HCT116 (cell line): ENCODE results near the gene KTI12. TPM values are rescaled to one million over a fixed set of nuclear protein-coding genes. Genes with fewer than 3 reads are reported as not detected.

Source experiments
- ATAC-seq: fragments of 200-7000 bp; cut with Tn5 transposase; 2 replicates; pipeline ENCODE4 v1.9.1; 2020; ENCODE audit warnings: mild to moderate bottlenecking, moderate library complexity
- BruUV-seq: library from RNA; stranded (reverse); fragments of 400-500 nt; replicated peaks from 2 replicates; lab custom pipeline; 2021; lab: Mats Ljungman, UMichigan
- CTCF ChIA-PET: fragments of 300-600 bp; sonication (Branson Sonifier 250); formaldehyde crosslinking; loops from one replicate; lab custom pipeline; 2021; ENCODE audit warnings: antibody characterized with exemption; lab: Charles Lee
- POLR2A ChIA-PET: fragments of 300-600, 350-600 bp; sonication (Branson Sonifier 250); formaldehyde crosslinking; loops from one replicate; lab custom pipeline; 2021; ENCODE audit warnings: antibody characterized with exemption; lab: Charles Lee
- RAD21 ChIA-PET, 2 experiments: fragments of 300-600 bp; sonication (Branson Sonifier 250); formaldehyde crosslinking; loops; one replicate each; lab custom pipeline; 2023; ENCODE audit warnings: low total read pairs in 2 of 2; ENCODE audit not compliant: uncharacterized antibody in 2 of 2, unreplicated experiment in 2 of 2, low non-redundant PET in 1 of 2; lab: Charles Lee
- DNase-seq: peaks from one replicate; pipeline ENCODE4 v3.0.0-alpha.2; 2010; ENCODE audit warnings: low read depth, low spot score
- H2AFZ ChIP-seq: fragments of 200-600 bp; shearing (Covaris generic), sonication (generic); 2 replicates; pipeline ENCODE4 v1.6.1; 2017; ENCODE audit warnings: low read depth, mixed run types, mixed read lengths, antibody characterized with exemption, low read length; ENCODE audit not compliant: poor library complexity, severe bottlenecking
- H3K27ac ChIP-seq: 2 replicates; pipeline ENCODE4 v1.5.1; 2012; ENCODE audit warnings: low read depth, low read length
- H3K27me3 ChIP-seq: fragments of 200-600 bp; sonication (generic); 2 replicates; pipeline ENCODE4 v1.6.1; 2016; ENCODE audit warnings: mixed run types, low read length, mixed read lengths; ENCODE audit not compliant: insufficient read depth
- H3K36me3 ChIP-seq, 2 experiments: fragments of 200-500 bp in 1 of 2; fragments of 200-600 bp in 1 of 2; sonication (Bioruptor generic) in 1 of 2; sonication (generic) in 1 of 2; 2 replicates each; pipeline versions ENCODE4 v1.5.1 to v1.6.1; 2014 to 2016; ENCODE audit warnings: low read length in 2 of 2, inconsistent platforms in 1 of 2, mixed read lengths in 1 of 2, mixed run types in 1 of 2; ENCODE audit not compliant: insufficient read depth in 2 of 2, control insufficient read depth in 1 of 2
- H3K4me1 ChIP-seq, 2 experiments: fragments of 200-600 bp in 1 of 2; sonication (generic) in 1 of 2; 2 replicates each; pipeline versions ENCODE4 v1.5.1 to v1.6.1; 2012 to 2017; ENCODE audit warnings: low read length in 2 of 2, inconsistent platforms in 1 of 2, mild to moderate bottlenecking in 1 of 2, mixed read lengths in 1 of 2, mixed run types in 1 of 2, moderate library complexity in 1 of 2; ENCODE audit not compliant: insufficient read depth in 2 of 2, control insufficient read depth in 1 of 2
- H3K4me2 ChIP-seq: fragments of 200-600 bp; sonication (generic); 2 replicates; pipeline ENCODE4 v1.6.1; 2017; ENCODE audit warnings: mixed run types, low read length, mixed read lengths
- H3K4me3 ChIP-seq, 2 experiments: fragments of 200-600 bp in 1 of 2; sonication (generic) in 1 of 2; replicated peaks in 1 of 2; 2 replicates each; pipeline ENCODE4 v1.5.1; 2011 to 2016; ENCODE audit warnings: low read length in 2 of 2, control low read depth in 1 of 2, low read depth in 1 of 2, mild to moderate bottlenecking in 1 of 2, mixed read lengths in 1 of 2, mixed run types in 1 of 2
- H3K79me2 ChIP-seq: fragments of 200-600 bp; sonication (generic); 2 replicates; pipeline ENCODE4 v1.6.1; 2017; ENCODE audit warnings: mild to moderate bottlenecking, mixed run types, low read length, moderate library complexity, mixed read lengths; ENCODE audit not compliant: insufficient read depth
- H3K9ac ChIP-seq: fragments of 200-600 bp; sonication (generic); 2 replicates; pipeline ENCODE4 v1.6.1; 2016; ENCODE audit warnings: low read length, mixed read lengths
- H3K9me2 ChIP-seq: fragments of 200-600 bp; sonication (generic), shearing (Covaris generic); 2 replicates; pipeline ENCODE4 v1.6.1; 2017; ENCODE audit warnings: mixed run types, mild to moderate bottlenecking, moderate library complexity; ENCODE audit not compliant: insufficient read depth
- H3K9me3 ChIP-seq, 2 experiments: fragments of 200-500 bp in 1 of 2; fragments of 200-600 bp in 1 of 2; sonication (Bioruptor generic) in 1 of 2; sonication (generic) in 1 of 2; 2 replicates each; pipeline ENCODE4 v1.6.1; 2014 to 2017; ENCODE audit warnings: low read length in 2 of 2, mixed read lengths in 2 of 2, inconsistent platforms in 1 of 2, low read depth in 1 of 2, mild to moderate bottlenecking in 1 of 2, mixed run types in 1 of 2, moderate library complexity in 1 of 2; ENCODE audit not compliant: control insufficient read depth in 1 of 2, insufficient read depth in 1 of 2
- H4K20me1 ChIP-seq: fragments of 200-600 bp; sonication (generic), shearing (Covaris generic); 2 replicates; pipeline ENCODE4 v1.6.1; 2017; ENCODE audit warnings: mixed run types, mild to moderate bottlenecking, moderate library complexity; ENCODE audit not compliant: insufficient read depth
- CTCF ChIP-seq, 3 experiments: fragments of 200-600 bp in 1 of 3; sonication (generic) in 1 of 3; IDR thresholded peaks in 2 of 3; conservative IDR thresholded peaks in 1 of 3; 2 replicates each; pipeline ENCODE4 v1.5.1; 2012 to 2017; ENCODE audit warnings: low read depth in 2 of 3, low read length in 2 of 3, antibody characterized with exemption in 1 of 3, borderline replicate concordance in 1 of 3, control low read depth in 1 of 3, mild to moderate bottlenecking in 1 of 3, mixed read lengths in 1 of 3, mixed run types in 1 of 3, moderate library complexity in 1 of 3; ENCODE audit not compliant: insufficient read depth in 1 of 3
- EGR1 ChIP-seq: IDR thresholded peaks from 2 replicates; pipeline ENCODE4 v1.6.1; 2012; ENCODE audit warnings: low read depth
- POLR2A ChIP-seq: IDR thresholded peaks from 2 replicates; pipeline ENCODE4 v1.7.0; 2011; ENCODE audit warnings: borderline replicate concordance; ENCODE audit not compliant: insufficient read depth, insufficient read length; ENCODE audit errors: extremely low read depth
- POLR2AphosphoS5 ChIP-seq: IDR thresholded peaks from 2 replicates; pipeline ENCODE4 v1.6.1; 2011; ENCODE audit warnings: mild to moderate bottlenecking, low read depth, low read length, moderate library complexity
- RAD21 ChIP-seq: IDR thresholded peaks from 2 replicates; pipeline ENCODE4 v1.6.1; 2012; ENCODE audit warnings: low read depth, mild to moderate bottlenecking
- REST ChIP-seq: IDR thresholded peaks from 2 replicates; pipeline ENCODE4 v1.6.1; 2012; ENCODE audit warnings: low read depth
- SP1 ChIP-seq: IDR thresholded peaks from 2 replicates; pipeline ENCODE4 v1.6.1; 2012; ENCODE audit warnings: low read depth
- intact Hi-C: fragments of 100-400 bp; cut with micrococcal nuclease; formaldehyde crosslinking; loops from 2 replicates; pipeline ENCODE4 v1.10.0; 2022
- total RNA-seq: library from RNA; stranded (reverse); gene quantifications from one replicate; pipeline ENCODE4 v1.2.1, GENCODE V29; 2021; ENCODE audit not compliant: unreplicated experiment

Gene KTI12
- total RNA-seq, 1 experiment from 2014 or later = 8.2 TPM

- Histone ChIP-seq H3K9me3 (no peaks in the 10 kb centered on the region), H3K27ac (peak overlapping the region; percentile 78), H3K9me2 (no peaks in the 10 kb centered on the region), H3K4me2 (peak overlapping the region; percentile 87), H3K9ac (peak overlapping the region; percentile 92), H3K79me2 (peaks cover 42% of the 10 kb centered on the region), H3K36me3 (peaks cover 0 to 6% of the 10 kb centered on the region in 2 experiments; a peak in 3 of 4 replicates), H3K27me3 (no peaks in the 10 kb centered on the region), H3K4me1 (peaks cover 5 to 17% of the 10 kb centered on the region in 2 experiments; a peak in 2 of 4 replicates), H4K20me1 (no peaks in the 10 kb centered on the region), H3K4me3 (peak overlapping the region; percentile 87 to 91), H2AFZ (peak overlapping the region; percentile 14)
- CTCF ChIA-PET = no interaction called here
- ATAC-seq = no peak
- no TSS peak for BruUV-seq
- RAD21 ChIA-PET = no interaction called here
- no peak for DNase-seq
- intact Hi-C loops = no loop called here
- POLR2A ChIA-PET = interaction anchor here (2.4 kb wide), 1 partner anchor 21 kb away, joined by 9 read pairs; the partner anchor contains the start of gene TXNDC12
- TF ChIP-seq POLR2AphosphoS5 (no peak), SP1 (no peak), REST (no peak), POLR2A (no peak), CTCF (IDR thresholded peaks at IDR 0.05 in 2 of 3, conservative IDR thresholded peaks at IDR 0.05 in 1 of 3; ENCODE audit: borderline replicate concordance in 1 of 3, insufficient read depth in 1 of 3, low read depth in 2 of 3, low read length in 2 of 3) (no peak), EGR1 (0 out of 2 replicates have a peak, but pooled peaks have one; percentile 19), RAD21 (no peak)
These were observed 407 bp upstream of the KTI12 start for GRCh38 chr1:52034050-52034384.
